ENCODE data around the gene SNCA.

DNA sequence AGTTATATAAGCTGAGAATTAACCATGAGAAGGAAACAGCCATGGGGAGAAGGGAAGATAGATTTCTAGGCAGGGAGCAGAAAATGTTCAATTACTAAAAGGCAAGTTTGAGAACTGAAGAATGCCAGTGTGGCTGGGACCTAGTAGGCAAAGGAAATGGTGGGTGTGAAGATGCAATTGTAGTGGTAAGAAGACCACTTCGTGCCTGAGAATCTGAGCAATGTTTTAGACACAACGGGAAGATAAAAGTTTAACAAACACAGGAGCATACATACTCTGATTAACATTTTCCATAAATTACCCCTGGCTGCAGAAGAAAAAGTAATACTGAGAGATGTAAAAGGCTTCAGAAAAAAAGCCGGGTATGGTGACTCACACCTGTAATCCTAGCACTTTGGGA, 39.6 kb upstream of the SNCA start:
- TF ChIP-seq, protein P1, sequence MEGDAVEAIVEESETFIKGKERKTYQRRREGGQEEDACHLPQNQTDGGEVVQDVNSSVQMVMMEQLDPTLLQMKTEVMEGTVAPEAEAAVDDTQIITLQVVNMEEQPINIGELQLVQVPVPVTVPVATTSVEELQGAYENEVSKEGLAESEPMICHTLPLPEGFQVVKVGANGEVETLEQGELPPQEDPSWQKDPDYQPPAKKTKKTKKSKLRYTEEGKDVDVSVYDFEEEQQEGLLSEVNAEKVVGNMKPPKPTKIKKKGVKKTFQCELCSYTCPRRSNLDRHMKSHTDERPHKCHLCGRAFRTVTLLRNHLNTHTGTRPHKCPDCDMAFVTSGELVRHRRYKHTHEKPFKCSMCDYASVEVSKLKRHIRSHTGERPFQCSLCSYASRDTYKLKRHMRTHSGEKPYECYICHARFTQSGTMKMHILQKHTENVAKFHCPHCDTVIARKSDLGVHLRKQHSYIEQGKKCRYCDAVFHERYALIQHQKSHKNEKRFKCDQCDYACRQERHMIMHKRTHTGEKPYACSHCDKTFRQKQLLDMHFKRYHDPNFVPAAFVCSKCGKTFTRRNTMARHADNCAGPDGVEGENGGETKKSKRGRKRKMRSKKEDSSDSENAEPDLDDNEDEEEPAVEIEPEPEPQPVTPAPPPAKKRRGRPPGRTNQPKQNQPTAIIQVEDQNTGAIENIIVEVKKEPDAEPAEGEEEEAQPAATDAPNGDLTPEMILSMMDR (IDR thresholded peaks at IDR 0.05) = no peak
- TF ChIP-seq POLR2A (IDR thresholded peaks at IDR 0.05) = no peak
